GM12878 (cell line): ENCODE measurements around the gene MAP1LC3A. TPM values are rescaled to one million over a fixed set of nuclear protein-coding genes. Genes with fewer than 3 reads are reported as not detected.

ENCODE experiments used
- ATAC-seq: fragments of 200-7000 bp; cut with Tn5 transposase; 3 replicates; pipeline ENCODE4 v1.9.1; 2020; ENCODE audit warnings: mild to moderate bottlenecking, moderate library complexity
- BruUV-seq: library from RNA; stranded (reverse); fragments of 400-500 nt; replicated peaks from 2 replicates; lab custom pipeline; 2021; lab: Mats Ljungman, UMichigan
- CTCF ChIA-PET: fragments of 300-600 bp; sonication (Branson Sonifier 250); formaldehyde crosslinking; extraction: SDS; loops from one replicate; lab custom pipeline; 2021; ENCODE audit warnings: inconsistent platforms; lab: Yijun Ruan, JAX
- POLR2A ChIA-PET: fragments of 350-600 bp; formaldehyde crosslinking; extraction: SDS; loops from one replicate; lab custom pipeline; 2021; ENCODE audit warnings: inconsistent platforms; lab: Charles Lee
- RAD21 ChIA-PET: fragments of 300-600 bp; sonication (Branson Sonifier 250); formaldehyde crosslinking; loops from one replicate; lab custom pipeline; 2023; ENCODE audit warnings: antibody characterized with exemption; ENCODE audit not compliant: unreplicated experiment; lab: Charles Lee
- SMC1A ChIA-PET: fragments of 300-600 bp; sonication (Branson Sonifier 250); formaldehyde crosslinking; loops from one replicate; lab custom pipeline; 2023; ENCODE audit not compliant: unreplicated experiment, uncharacterized antibody; lab: Charles Lee
- DNase-seq: peaks from one replicate; pipeline ENCODE4 v3.0.0-alpha.2; 2011; ENCODE audit warnings: low read depth, low spot score
- FAIRE-seq: peaks from 3 replicates; lab custom pipeline; 2011; peaks lifted over from hg19 to GRCh38; lab: Jason Lieb, UNC
- H2AFZ ChIP-seq: 2 replicates; pipeline ENCODE4 v1.6.0; 2011; ENCODE audit warnings: low read depth, low read length, control low read depth; ENCODE audit not compliant: control insufficient read depth
- H3K27ac ChIP-seq: 2 replicates; pipeline ENCODE4 v1.5.1; 2011; ENCODE audit warnings: control low read depth; ENCODE audit not compliant: control insufficient read depth, insufficient read depth
- H3K27me3 ChIP-seq, 2 experiments: replicated peaks in 1 of 2; 2 replicates each; pipeline versions ENCODE4 v1.6.0 to v1.6.1; 2011; ENCODE audit warnings: low read length in 1 of 2; ENCODE audit not compliant: control insufficient read depth in 2 of 2, insufficient read depth in 2 of 2
- H3K36me3 ChIP-seq, 2 experiments: 2 replicates each; pipeline ENCODE4 v1.5.1; 2011; ENCODE audit warnings: low read length in 1 of 2; ENCODE audit not compliant: control insufficient read depth in 2 of 2, insufficient read depth in 2 of 2
- H3K4me1 ChIP-seq: 2 replicates; pipeline ENCODE4 v1.6.1; 2011; ENCODE audit warnings: mild to moderate bottlenecking, low read length, moderate library complexity, mixed read lengths; ENCODE audit not compliant: control insufficient read depth, insufficient read depth
- H3K4me2 ChIP-seq: 2 replicates; pipeline ENCODE4 v1.6.0; 2011; ENCODE audit warnings: control low read depth; ENCODE audit not compliant: control insufficient read depth, insufficient read depth
- H3K4me3 ChIP-seq: fragments of 200-600 bp; sonication (generic); 2 replicates; pipeline ENCODE4 v1.5.1; 2016
- H3K79me2 ChIP-seq: 2 replicates; pipeline ENCODE4 v1.6.0; 2011; ENCODE audit warnings: low read length; ENCODE audit not compliant: control insufficient read depth, insufficient read depth
- H3K9ac ChIP-seq: 2 replicates; pipeline ENCODE4 v1.8.0; 2011; ENCODE audit warnings: low read length, control low read depth, mixed read lengths; ENCODE audit not compliant: control insufficient read depth, insufficient read depth
- H3K9me3 ChIP-seq: replicated peaks from 3 replicates; pipeline ENCODE4 v1.5.1; 2011; ENCODE audit warnings: mild to moderate bottlenecking, low read length; ENCODE audit not compliant: control insufficient read depth, insufficient read depth
- H4K20me1 ChIP-seq: 2 replicates; pipeline ENCODE4 v1.6.0; 2011; ENCODE audit not compliant: control insufficient read depth, insufficient read depth
- GABPA ChIP-seq: IDR thresholded peaks from 2 replicates; pipeline ENCODE4 v1.6.1; 2014; ENCODE audit warnings: antibody characterized with exemption, low read depth, mild to moderate bottlenecking, inconsistent platforms
- PML ChIP-seq: IDR thresholded peaks from 2 replicates; pipeline ENCODE4 v1.6.1; 2012; ENCODE audit warnings: low read length, inconsistent platforms
- ZBED1 ChIP-seq: IDR thresholded peaks from 2 replicates; pipeline ENCODE4 v1.6.1; 2016; ENCODE audit warnings: borderline replicate concordance
- WGBS: methylation state at CpG from one replicate; pipeline ENCODE4 v1.1.6; 2016; ENCODE audit warnings: low lambda C conversion rate; ENCODE audit not compliant: insufficient replicate concordance, insufficient coverage; ENCODE audit errors: missing lambda C conversion rate; 5-methylcytosine and 5-hydroxymethylcytosine counted together
- in situ Hi-C: fragments of 300-500 bp; cut with MboI; formaldehyde crosslinking; loops from 9 replicates; pipeline ENCODE4 v1.14.3; 2018; ENCODE audit warnings: mixed read lengths
- intact Hi-C: fragments of 100-400 bp; cut with micrococcal nuclease; formaldehyde crosslinking; loops from one replicate; pipeline ENCODE4 v1.14.2; 2022; ENCODE audit not compliant: unreplicated experiment
- polyA plus RNA-seq, 11 experiments: library from polyadenylated mRNA; depleted of rRNA in 4 of 11; unstranded in 6 of 11; stranded (reverse) in 5 of 11; fragments of >200 nt; fragmentation: Nextera tagmentation in 4 of 11; fragmentation: Illumina TruSeq in 1 of 11; extraction: Ambion mirVana in 4 of 11; extraction: Trizol in 1 of 11; gene quantifications; 1 replicate in 1 of 11; 2 replicates in 10 of 11; pipeline versions ENCODE4 v1.2.1 to v1.2.3, GENCODE V29; 2011 to 2016; ENCODE audit warnings: inconsistent platforms in 2 of 11, missing spikeins in 2 of 11, low read depth in 1 of 11
- total RNA-seq, 4 experiments: library from RNA; depleted of rRNA in 3 of 4; stranded (reverse); fragments of >200 nt in 3 of 4; fragmentation: Illumina TruSeq in 1 of 4; extraction: Trizol in 1 of 4; gene quantifications; 2 replicates each; pipeline versions ENCODE4 v1.2.1 to v1.2.3, GENCODE V29; 2013 to 2021

Gene MAP1LC3A
- total and polyA plus RNA-seq, 10 of the 15 experiments (the other 5 are each of a cell fraction or from before 2014, with no cell fraction given): 0.27 to 1.2 (median 0.39) TPM; not detected in 4

DNA sequence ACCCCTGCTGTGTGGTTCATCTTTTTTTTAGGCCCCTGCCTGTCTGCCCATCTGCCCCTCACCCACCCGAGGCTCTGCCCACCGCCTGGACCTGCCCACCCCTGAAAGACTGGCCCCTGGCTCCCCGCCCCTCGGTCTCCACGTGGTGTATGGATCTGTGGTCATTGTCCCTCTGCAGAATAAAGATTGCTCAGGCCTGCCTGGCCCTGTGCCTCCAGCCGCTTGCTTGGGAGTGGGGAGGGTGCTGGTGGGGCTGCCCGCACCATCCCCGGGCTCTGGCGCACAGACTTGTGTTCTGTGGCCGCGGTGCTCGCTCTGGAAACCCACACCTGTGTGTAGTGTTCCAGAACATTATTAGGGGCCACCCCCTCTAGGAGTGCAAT lies 1.6 kb downstream of the MAP1LC3A start:
- ChIA-PET POLR2A (no interaction called here), RAD21 (no interaction called here), SMC1A (no interaction called here), CTCF (interaction anchor here (1.0 to 1.2 kb wide), 2 partner anchors 148 to 209 kb away, joined by 3 read pairs; no protein-coding TSS in a partner anchor)
- TF ChIP-seq GABPA (no peak), PML (no peak)
- WGBS: 73% methylated on average over 12 of the region's 12 CpGs
- Histone ChIP-seq H3K9me3 (no peaks in the 10 kb centered on the region), H3K27me3 (no peaks in the 10 kb centered on the region), H3K4me2 (no peak overlapping the region), H3K79me2 (no peaks in the 10 kb centered on the region), H3K36me3 (peaks cover 0 to 2% of the 10 kb centered on the region in 2 experiments; a peak in 2 of 4 replicates), H3K4me1 (no peaks in the 10 kb centered on the region), H2AFZ (no peak overlapping the region), H4K20me1 (no peaks in the 10 kb centered on the region), H3K27ac (no peak overlapping the region), H3K4me3 (no peak overlapping the region), H3K9ac (no peak overlapping the region)
- intact Hi-C loops (no loop called here), in situ Hi-C loops (no loop called here)
- DNase-seq (no peak), ATAC-seq (no peak), FAIRE-seq (no peak)
- BruUV-seq: no TSS peak

- no peaks in the 10 kb centered on the region for H3K27me3 ChIP-seq
- H3K79me2 ChIP-seq: no peaks in the 10 kb centered on the region
- SMC1A ChIA-PET: no interaction called here
- in situ Hi-C loops: no loop called here
- no peak overlapping the region for H3K27ac ChIP-seq
- 79% methylated on average over 7 of the region's 7 CpGs for WGBS
- no peaks in the 10 kb centered on the region for H3K9me3 ChIP-seq
- H3K4me3 ChIP-seq: no peak overlapping the region
- no peak overlapping the region for H3K4me2 ChIP-seq
- H3K4me1 ChIP-seq: no peaks in the 10 kb centered on the region
- POLR2A ChIA-PET: no interaction called here
- intact Hi-C loops: no loop called here
- ATAC-seq: no peak
- no TSS peak for BruUV-seq
- no peak for TF ChIP-seq ZBED1
- TF ChIP-seq, all 136 proteins: peak for 0
- H3K9ac ChIP-seq: no peak overlapping the region
- DNase-seq (no peak), FAIRE-seq (no peak)
- peaks cover 0 to 2% of the 10 kb centered on the region in 2 experiments; a peak in 2 of 4 replicates for H3K36me3 ChIP-seq
- RAD21 ChIA-PET: no interaction called here
- H2AFZ ChIP-seq: no peak overlapping the region
- H4K20me1 ChIP-seq: no peaks in the 10 kb centered on the region
- CTCF ChIA-PET: interaction anchor here (1.0 to 4.0 kb wide), 3 partner anchors 147 to 209 kb away, joined by 3 to 29 read pairs (median 3); no protein-coding TSS in a partner anchor
Observed at GRCh38 chr20:34560614-34561013, 2.1 kb downstream of the MAP1LC3A start.
